PC-9 (cell line): Measurements from ENCODE around the gene TIMM13. TPM values are rescaled to one million over a fixed set of nuclear protein-coding genes. Genes with fewer than 3 reads are reported as not detected.
"Not testable (repeated sequence)": the region's sequence is repeated elsewhere in the genome, so short reads cannot be mapped to it uniquely, and the experiment has no call there.

Experiments
- BruUV-seq: library from RNA; stranded (reverse); fragments of 400-500 nt; replicated peaks from 2 replicates; lab custom pipeline; 2021; lab: Mats Ljungman, UMichigan
- CTCF ChIA-PET: fragments of 300-600 bp; sonication (Branson Sonifier 250); formaldehyde crosslinking; loops from one replicate; lab custom pipeline; 2022; ENCODE audit warnings: antibody characterized with exemption; lab: Charles Lee
- POLR2A ChIA-PET: fragments of 300-600 bp; sonication (Branson Sonifier 250); formaldehyde crosslinking; loops from one replicate; lab custom pipeline; 2022; ENCODE audit warnings: antibody characterized with exemption; ENCODE audit not compliant: unreplicated experiment; lab: Charles Lee
- DNase-seq, 2 experiments: peaks; one replicate each; pipeline versions ENCODE4 v3.0.0 to v3.0.0-alpha.2; 2015 to 2022; ENCODE audit warnings: mixed read lengths in 1 of 2
- H2AFZ ChIP-seq: fragments of 200-600 bp; sonication (generic); 2 replicates; pipeline ENCODE4 v1.8.1; 2017; ENCODE audit warnings: antibody characterized with exemption
- H3F3A ChIP-seq: fragments of 200-600 bp; sonication (generic); 2 replicates; pipeline ENCODE4 v1.8.1; 2017; ENCODE audit warnings: antibody characterized with exemption, mild to moderate bottlenecking, low read depth; ENCODE audit not compliant: insufficient read depth
- H3K27ac ChIP-seq: fragments of 200-600 bp; sonication (generic); 2 replicates; pipeline ENCODE4 v1.6.1; 2016; ENCODE audit warnings: mixed run types
- H3K27me3 ChIP-seq: fragments of 200-600 bp; sonication (generic); 2 replicates; pipeline ENCODE4 v1.6.1; 2016; ENCODE audit warnings: low read depth, mixed run types; ENCODE audit not compliant: insufficient read depth
- H3K36me3 ChIP-seq: fragments of 200-600 bp; sonication (generic); 2 replicates; pipeline ENCODE4 v1.6.1; 2016; ENCODE audit warnings: low read depth, mixed run types
- H3K4me1 ChIP-seq: fragments of 200-600 bp; sonication (generic); replicated peaks from 2 replicates; pipeline ENCODE4 v1.6.1; 2016; ENCODE audit warnings: mixed run types; ENCODE audit not compliant: insufficient read depth
- H3K4me2 ChIP-seq: fragments of 200-600 bp; sonication (generic); 2 replicates; pipeline ENCODE4 v1.6.1; 2017; ENCODE audit warnings: mixed run types
- H3K4me3 ChIP-seq: fragments of 200-600 bp; sonication (generic); 2 replicates; pipeline ENCODE4 v1.6.1; 2016; ENCODE audit warnings: mixed run types
- H3K79me2 ChIP-seq: fragments of 200-600 bp; sonication (generic); 2 replicates; pipeline ENCODE4 v1.6.1; 2017; ENCODE audit warnings: low read depth, mixed run types
- H3K9me2 ChIP-seq: fragments of 200-600 bp; sonication (generic); 2 replicates; pipeline ENCODE4 v1.8.1; 2017; ENCODE audit warnings: mild to moderate bottlenecking; ENCODE audit not compliant: insufficient read depth
- H3K9me3 ChIP-seq: fragments of 200-600 bp; sonication (generic); 2 replicates; pipeline ENCODE4 v1.8.1; 2016; ENCODE audit warnings: low read depth; ENCODE audit not compliant: insufficient read depth
- H4K20me1 ChIP-seq: fragments of 200-600 bp; sonication (generic); 2 replicates; pipeline ENCODE4 v1.8.1; 2017; ENCODE audit not compliant: insufficient read depth
- CTCF ChIP-seq: fragments of 200-600 bp; sonication (generic); conservative IDR thresholded peaks from 2 replicates; pipeline ENCODE4 v1.6.1; 2017; ENCODE audit warnings: mixed run types, antibody characterized with exemption, mild to moderate bottlenecking, moderate library complexity
- EZH2 ChIP-seq: fragments of 200-600 bp; sonication (generic); IDR thresholded peaks from 2 replicates; pipeline ENCODE4 v1.8.0; 2017; ENCODE audit warnings: antibody characterized with exemption, low read depth
- intact Hi-C: fragments of 100-400 bp; cut with micrococcal nuclease; formaldehyde crosslinking; loops from one replicate; pipeline ENCODE4 v1.10.0; 2022; ENCODE audit not compliant: unreplicated experiment
- total RNA-seq: library from RNA; stranded (reverse); gene quantifications from 2 replicates; pipeline ENCODE4 v1.2.3, GENCODE V29; 2021

TIMM13 gene
- total RNA-seq, 1 experiment from 2014 or later, result 80.0 TPM

DNA sequence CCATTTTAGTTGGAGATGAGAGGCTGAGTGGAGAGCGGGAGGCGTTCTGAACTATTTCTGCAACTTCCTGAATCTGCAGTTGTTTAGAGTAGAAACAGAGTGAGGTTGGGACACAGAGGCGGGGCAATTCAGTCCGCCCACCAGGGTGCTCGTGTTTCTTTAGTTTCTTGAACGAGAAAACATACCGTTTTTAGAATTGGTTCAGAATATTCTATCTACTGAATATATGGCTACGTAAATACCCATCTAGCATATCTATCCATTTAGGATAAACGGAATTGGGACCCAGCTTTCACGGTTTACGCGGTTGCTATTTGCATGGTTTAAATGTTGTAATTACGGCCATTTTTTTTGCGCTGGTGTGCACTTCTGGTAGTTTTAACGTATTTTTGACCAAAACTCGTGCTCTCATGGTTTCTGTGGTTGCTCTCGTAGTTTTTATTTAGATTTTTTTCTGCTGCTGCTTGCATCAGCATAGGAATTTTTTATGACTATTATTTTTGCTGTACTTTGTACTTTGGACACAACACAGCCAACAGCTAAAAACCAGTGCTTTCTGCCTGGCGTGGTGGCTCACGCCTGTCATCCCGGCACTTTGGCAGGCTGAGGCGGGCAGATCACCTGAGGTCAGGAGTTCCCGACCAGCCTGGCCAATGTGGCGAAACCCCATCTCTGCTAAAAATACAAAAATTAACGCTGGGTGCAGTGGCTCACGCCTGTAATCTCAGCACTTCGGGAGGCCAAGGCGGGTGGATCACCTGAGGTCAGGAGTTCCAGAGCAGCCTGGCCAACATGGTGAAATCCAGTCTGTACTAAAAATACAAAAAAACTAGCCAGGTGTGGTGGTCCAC is 32.7 kb downstream of the TIMM13 start:
- no peak overlapping the region for H3K4me2 ChIP-seq

GRCh38 chr19:2394054-2394441 is 33.3 kb downstream of the TIMM13 start:
- no peak overlapping the region for H2AFZ ChIP-seq
- H3K79me2 ChIP-seq, result no peaks in the 10 kb centered on the region
- no peaks in the 10 kb centered on the region for H3K9me2 ChIP-seq
- H3K36me3 ChIP-seq, result no peaks in the 10 kb centered on the region
- H3K27me3 ChIP-seq, result no peaks in the 10 kb centered on the region
- no peak for DNase-seq
- ChIA-PET CTCF (no interaction called here), POLR2A (no interaction called here)
- no peaks in the 10 kb centered on the region for H3F3A ChIP-seq
- peaks cover 5% of the 10 kb centered on the region; the same call in 1 of the 2 replicates for H3K4me1 ChIP-seq
- H3K4me2 ChIP-seq, result no peak overlapping the region
- no TSS peak for BruUV-seq
- H3K27ac ChIP-seq, result no peak overlapping the region
- H3K4me3 ChIP-seq, result no peak overlapping the region
- H3K9me3 ChIP-seq, result no peaks in the 10 kb centered on the region
- intact Hi-C loops, result loop anchor here (5.0 to 10.0 kb wide), 3 partner anchors 67 to 239 kb away; partner anchors contain the start of genes AP3D1, LSM7 and SPPL2B
- H4K20me1 ChIP-seq, result no peaks in the 10 kb centered on the region
- TF ChIP-seq CTCF (no peak), EZH2 (no peak)

More for the DNA sequence above, 32.7 kb downstream of the TIMM13 start:
- CTCF ChIA-PET, result no interaction called here
- Histone ChIP-seq H3K9me3 (no peaks in the 10 kb centered on the region), H3F3A (no peaks in the 10 kb centered on the region), H3K27me3 (no peaks in the 10 kb centered on the region), H3K9me2 (no peaks in the 10 kb centered on the region), H4K20me1 (no peaks in the 10 kb centered on the region), H3K79me2 (no peaks in the 10 kb centered on the region), H3K4me1 (peaks cover 5% of the 10 kb centered on the region; the same call in 1 of the 2 replicates), H3K36me3 (no peaks in the 10 kb centered on the region), H2AFZ (no peak overlapping the region), H3K4me3 (no peak overlapping the region), H3K27ac (no peak overlapping the region)
- intact Hi-C loops, result loop anchor here (5.0 to 10.0 kb wide), 3 partner anchors 67 to 240 kb away; partner anchors contain the start of genes AP3D1, LSM7 and SPPL2B
- BruUV-seq, result no TSS peak
- POLR2A ChIA-PET, result no interaction called here
- TF ChIP-seq EZH2 (no peak), CTCF (no peak)
- DNase-seq, result no peak

DNA sequence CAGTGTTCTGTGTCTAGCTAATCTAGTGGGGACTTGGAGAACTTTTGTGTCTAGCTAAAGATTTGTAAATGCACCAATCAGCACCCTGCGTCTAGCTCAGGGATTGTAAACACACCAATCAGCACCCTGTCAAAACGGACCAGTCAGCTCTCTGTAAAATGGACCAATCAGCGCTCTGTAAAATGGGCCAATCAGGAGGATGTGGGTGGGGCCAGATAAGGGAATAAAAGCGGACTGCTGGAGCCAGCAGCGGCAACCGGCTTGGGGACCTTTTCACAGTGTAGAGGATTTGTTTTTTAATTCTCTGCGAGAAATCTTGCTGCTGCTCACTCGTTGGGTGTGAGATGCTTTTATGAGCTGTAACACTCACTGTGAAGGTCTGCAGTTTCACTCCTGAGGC is 34.5 kb downstream of the TIMM13 start:
- H3K9me2 ChIP-seq, H4K20me1 ChIP-seq, H3K4me1 ChIP-seq, H2AFZ ChIP-seq, H3F3A ChIP-seq, BruUV-seq, POLR2A ChIA-PET, H3K79me2 ChIP-seq, H3K9me3 ChIP-seq, H3K4me3 ChIP-seq, DNase-seq, H3K27ac ChIP-seq, CTCF ChIA-PET, H3K36me3 ChIP-seq, H3K27me3 ChIP-seq, H3K4me2 ChIP-seq: not testable (repeated sequence)
- intact Hi-C loops, result loop anchor here (5.0 to 10.0 kb wide), 3 partner anchors 66 to 238 kb away; partner anchors contain the start of genes AP3D1, LSM7 and SPPL2B
